ENCODE results near the gene TSHR. TPM values are rescaled to one million over a fixed set of nuclear protein-coding genes. Genes with fewer than 3 reads are reported as not detected.
"Not testable (repeated sequence)": the region's sequence is repeated elsewhere in the genome, so short reads cannot be mapped to it uniquely, and the experiment has no call there.

Gene TSHR
- total RNA-seq, 2 experiments from 2014 or later: not detected

GRCh38 chr14:81113945-81114820 is 158.8 kb downstream of the TSHR start:
- POLR2A ChIA-PET, CTCF ChIA-PET: not testable (repeated sequence)

- POLR2A ChIA-PET: no interaction called here
- CTCF ChIA-PET: no interaction called here
These were observed 165.1 kb downstream of the TSHR start for GRCh38 chr14:81120501-81120900.

GRCh38 chr14:81122326-81122725 is 166.9 kb downstream of the TSHR start:
- CTCF ChIA-PET: no interaction called here
- POLR2A ChIA-PET: no interaction called here

GRCh38 chr14:81123811-81124210 is 168.4 kb downstream of the TSHR start:
- ChIA-PET POLR2A (no interaction called here), CTCF (no interaction called here)

GRCh38 chr14:81125536-81125935 is 170.1 kb downstream of the TSHR start:
- CTCF ChIA-PET: no interaction called here
- POLR2A ChIA-PET: no interaction called here

GRCh38 chr14:81127785-81128184 is 172.4 kb downstream of the TSHR start:
- ChIA-PET POLR2A (no interaction called here), CTCF (no interaction called here)

GRCh38 chr14:81129242-81129641 is 173.8 kb downstream of the TSHR start:
- POLR2A ChIA-PET: no interaction called here
- CTCF ChIA-PET: no interaction called here

GRCh38 chr14:81132468-81132867 is 177.0 kb downstream of the TSHR start:
- CTCF ChIA-PET: no interaction called here
- POLR2A ChIA-PET: no interaction called here

- ChIA-PET POLR2A (no interaction called here), CTCF (no interaction called here)
These were observed 178.0 kb downstream of the TSHR start for GRCh38 chr14:81133400-81133799.

GRCh38 chr14:81137316-81137715 is 181.9 kb downstream of the TSHR start:
- POLR2A ChIA-PET: no interaction called here
- CTCF ChIA-PET: no interaction called here

- POLR2A ChIA-PET: no interaction called here
- CTCF ChIA-PET: no interaction called here
These were observed 183.0 kb downstream of the TSHR start for GRCh38 chr14:81138429-81138828.

GRCh38 chr14:81141426-81141825 is 186.0 kb downstream of the TSHR start:
- ChIA-PET POLR2A (no interaction called here), CTCF (no interaction called here)

GRCh38 chr14:81143793-81144192 is 188.4 kb downstream of the TSHR start:
- CTCF ChIA-PET: no interaction called here
- POLR2A ChIA-PET: no interaction called here

- ChIA-PET POLR2A (no interaction called here), CTCF (no interaction called here)
These were observed 189.6 kb downstream of the TSHR start for GRCh38 chr14:81144824-81145603.

GRCh38 chr14:81147140-81147897 is 191.9 kb downstream of the TSHR start:
- ChIA-PET POLR2A (no interaction called here), CTCF (no interaction called here)

- ChIA-PET POLR2A (no interaction called here), CTCF (no interaction called here)
These were observed 193.2 kb downstream of the TSHR start for GRCh38 chr14:81148635-81149034.

GRCh38 chr14:81153187-81153586 is 197.8 kb downstream of the TSHR start:
- ChIA-PET CTCF (no interaction called here), POLR2A (interaction anchor here (0.5 kb wide), 1 partner anchor 332 kb away, joined by 3 read pairs; no protein-coding TSS in a partner anchor)

GRCh38 chr14:81157431-81157830 is 202.0 kb downstream of the TSHR start:
- POLR2A ChIA-PET: no interaction called here
- CTCF ChIA-PET: interaction anchor here (1.2 kb wide), 1 partner anchor 226 kb away, joined by 4 read pairs; no protein-coding TSS in a partner anchor

GRCh38 chr14:81161088-81161487 is 205.7 kb downstream of the TSHR start:
- ChIA-PET CTCF (interaction anchor here (0.7 to 1.2 kb wide), 2 partner anchors 9 to 76 kb away, joined by 3 to 5 read pairs; no protein-coding TSS in a partner anchor), POLR2A (no interaction called here)

GRCh38 chr14:81161749-81162148 is 206.3 kb downstream of the TSHR start:
- POLR2A ChIA-PET: no interaction called here

More at GRCh38 chr14:81161749-81162148, 206.3 kb downstream of the TSHR start:
- CTCF ChIA-PET: no interaction called here

Measured in activated CD8-positive, alpha-beta memory T cell treated with anti-CD3 and anti-CD28 coated beads for 36 hours (primary cell).